GM12878 (cell line): ENCODE results near the gene SHQ1. TPM values are rescaled to one million over a fixed set of nuclear protein-coding genes. Genes with fewer than 3 reads are reported as not detected.

Experiments used
- ATAC-seq: fragments of 200-7000 bp; cut with Tn5 transposase; 3 replicates; pipeline ENCODE4 v1.9.1; 2020; ENCODE audit warnings: mild to moderate bottlenecking, moderate library complexity
- BruUV-seq: library from RNA; stranded (reverse); fragments of 400-500 nt; replicated peaks from 2 replicates; lab custom pipeline; 2021; lab: Mats Ljungman, UMichigan
- CTCF ChIA-PET: fragments of 300-600 bp; sonication (Branson Sonifier 250); formaldehyde crosslinking; extraction: SDS; loops from one replicate; lab custom pipeline; 2021; ENCODE audit warnings: inconsistent platforms; lab: Yijun Ruan, JAX
- POLR2A ChIA-PET: fragments of 350-600 bp; formaldehyde crosslinking; extraction: SDS; loops from one replicate; lab custom pipeline; 2021; ENCODE audit warnings: inconsistent platforms; lab: Charles Lee
- RAD21 ChIA-PET: fragments of 300-600 bp; sonication (Branson Sonifier 250); formaldehyde crosslinking; loops from one replicate; lab custom pipeline; 2023; ENCODE audit warnings: antibody characterized with exemption; ENCODE audit not compliant: unreplicated experiment; lab: Charles Lee
- SMC1A ChIA-PET: fragments of 300-600 bp; sonication (Branson Sonifier 250); formaldehyde crosslinking; loops from one replicate; lab custom pipeline; 2023; ENCODE audit not compliant: unreplicated experiment, uncharacterized antibody; lab: Charles Lee
- DNase-seq: peaks from one replicate; pipeline ENCODE4 v3.0.0-alpha.2; 2011; ENCODE audit warnings: low read depth, low spot score
- FAIRE-seq: peaks from 3 replicates; lab custom pipeline; 2011; peaks lifted over from hg19 to GRCh38; lab: Jason Lieb, UNC
- H2AFZ ChIP-seq: 2 replicates; pipeline ENCODE4 v1.6.0; 2011; ENCODE audit warnings: low read depth, low read length, control low read depth; ENCODE audit not compliant: control insufficient read depth
- H3K27ac ChIP-seq: 2 replicates; pipeline ENCODE4 v1.5.1; 2011; ENCODE audit warnings: control low read depth; ENCODE audit not compliant: control insufficient read depth, insufficient read depth
- H3K27me3 ChIP-seq, 2 experiments: replicated peaks in 1 of 2; 2 replicates each; pipeline versions ENCODE4 v1.6.0 to v1.6.1; 2011; ENCODE audit warnings: low read length in 1 of 2; ENCODE audit not compliant: control insufficient read depth in 2 of 2, insufficient read depth in 2 of 2
- H3K36me3 ChIP-seq, 2 experiments: 2 replicates each; pipeline ENCODE4 v1.5.1; 2011; ENCODE audit warnings: low read length in 1 of 2; ENCODE audit not compliant: control insufficient read depth in 2 of 2, insufficient read depth in 2 of 2
- H3K4me1 ChIP-seq: 2 replicates; pipeline ENCODE4 v1.6.1; 2011; ENCODE audit warnings: mild to moderate bottlenecking, low read length, moderate library complexity, mixed read lengths; ENCODE audit not compliant: control insufficient read depth, insufficient read depth
- H3K4me2 ChIP-seq: 2 replicates; pipeline ENCODE4 v1.6.0; 2011; ENCODE audit warnings: control low read depth; ENCODE audit not compliant: control insufficient read depth, insufficient read depth
- H3K4me3 ChIP-seq: fragments of 200-600 bp; sonication (generic); 2 replicates; pipeline ENCODE4 v1.5.1; 2016
- H3K79me2 ChIP-seq: 2 replicates; pipeline ENCODE4 v1.6.0; 2011; ENCODE audit warnings: low read length; ENCODE audit not compliant: control insufficient read depth, insufficient read depth
- H3K9ac ChIP-seq: 2 replicates; pipeline ENCODE4 v1.8.0; 2011; ENCODE audit warnings: low read length, control low read depth, mixed read lengths; ENCODE audit not compliant: control insufficient read depth, insufficient read depth
- H3K9me3 ChIP-seq: replicated peaks from 3 replicates; pipeline ENCODE4 v1.5.1; 2011; ENCODE audit warnings: mild to moderate bottlenecking, low read length; ENCODE audit not compliant: control insufficient read depth, insufficient read depth
- H4K20me1 ChIP-seq: 2 replicates; pipeline ENCODE4 v1.6.0; 2011; ENCODE audit not compliant: control insufficient read depth, insufficient read depth
- ASH2L ChIP-seq: fragments of 300-600, 200-600 bp; sonication (generic); IDR thresholded peaks from 2 replicates; pipeline ENCODE4 v1.6.1; 2017; ENCODE audit warnings: low read depth, mild to moderate bottlenecking, borderline replicate concordance
- CREM ChIP-seq: IDR thresholded peaks from 2 replicates; pipeline ENCODE4 v1.6.1; 2014; ENCODE audit warnings: antibody characterized with exemption, low read depth
- HDAC2 ChIP-seq: fragments of 200-600 bp; sonication (generic); IDR thresholded peaks from 2 replicates; pipeline ENCODE4 v1.6.1; 2017
- HDAC6 ChIP-seq: fragments of 200-600 bp; sonication (generic); IDR thresholded peaks from one replicate; pipeline ENCODE4 v1.8.0; 2017; ENCODE audit warnings: antibody characterized with exemption; ENCODE audit not compliant: unreplicated experiment
- IRF4 ChIP-seq: IDR thresholded peaks from 2 replicates; pipeline ENCODE4 v1.6.1; 2011; ENCODE audit warnings: low read depth, low read length
- JUND ChIP-seq: IDR thresholded peaks from 2 replicates; pipeline ENCODE4 v1.6.1; 2012; ENCODE audit warnings: low read depth, mild to moderate bottlenecking, low read length, improper control_type of control experiment, moderate library complexity
- MYC ChIP-seq: IDR thresholded peaks from 2 replicates; pipeline ENCODE4 v1.6.1; 2011; ENCODE audit warnings: mild to moderate bottlenecking, low read length, moderate library complexity, inconsistent platforms; ENCODE audit not compliant: insufficient read depth, insufficient replicate concordance, insufficient read length, severe bottlenecking
- NR2C2 ChIP-seq: IDR thresholded peaks from 2 replicates; pipeline ENCODE4 v1.6.1; 2011; ENCODE audit warnings: borderline replicate concordance, low read depth; ENCODE audit not compliant: control insufficient read depth, insufficient read length
- RAD51 ChIP-seq: fragments of 450-650 bp; IDR thresholded peaks from 2 replicates; pipeline ENCODE4 v1.6.1; 2016; ENCODE audit warnings: moderate library complexity, mild to moderate bottlenecking, inconsistent platforms
- SMARCA5 ChIP-seq: fragments of 450-650 bp; IDR thresholded peaks from 2 replicates; pipeline ENCODE4 v1.6.1; 2017; ENCODE audit warnings: mild to moderate bottlenecking
- SRF ChIP-seq, 2 experiments: IDR thresholded peaks; 2 replicates each; pipeline ENCODE4 v1.6.1; 2011; ENCODE audit warnings: low read depth in 2 of 2, low read length in 2 of 2, mild to moderate bottlenecking in 1 of 2, moderate library complexity in 1 of 2
- STAT1 ChIP-seq: fragments of 450-650 bp; conservative IDR thresholded peaks from 2 replicates; pipeline ENCODE4 v1.6.1; 2014; ENCODE audit warnings: antibody characterized with exemption, mild to moderate bottlenecking
- SUZ12 ChIP-seq: fragments of 200-600 bp; sonication (generic); IDR thresholded peaks from one replicate; pipeline ENCODE4 v1.6.1; 2018; ENCODE audit warnings: antibody characterized with exemption, mild to moderate bottlenecking; ENCODE audit not compliant: unreplicated experiment
- TBL1XR1 ChIP-seq: IDR thresholded peaks from 2 replicates; pipeline ENCODE4 v1.6.1; 2012; ENCODE audit warnings: low read depth, low read length, improper control_type of control experiment
- ZNF274 ChIP-seq: IDR thresholded peaks from one replicate; pipeline ENCODE4 v1.8.0; 2011; ENCODE audit not compliant: insufficient read length, insufficient read depth
- WGBS: methylation state at CpG from one replicate; pipeline ENCODE4 v1.1.6; 2016; ENCODE audit warnings: low lambda C conversion rate; ENCODE audit not compliant: insufficient replicate concordance, insufficient coverage; ENCODE audit errors: missing lambda C conversion rate; 5-methylcytosine and 5-hydroxymethylcytosine counted together
- in situ Hi-C: fragments of 300-500 bp; cut with MboI; formaldehyde crosslinking; loops from 9 replicates; pipeline ENCODE4 v1.14.3; 2018; ENCODE audit warnings: mixed read lengths
- intact Hi-C: fragments of 100-400 bp; cut with micrococcal nuclease; formaldehyde crosslinking; loops from one replicate; pipeline ENCODE4 v1.14.2; 2022; ENCODE audit not compliant: unreplicated experiment
- polyA plus RNA-seq, 11 experiments: library from polyadenylated mRNA; depleted of rRNA in 4 of 11; unstranded in 6 of 11; stranded (reverse) in 5 of 11; fragments of >200 nt; fragmentation: Nextera tagmentation in 4 of 11; fragmentation: Illumina TruSeq in 1 of 11; extraction: Ambion mirVana in 4 of 11; extraction: Trizol in 1 of 11; gene quantifications; 1 replicate in 1 of 11; 2 replicates in 10 of 11; pipeline versions ENCODE4 v1.2.1 to v1.2.3, GENCODE V29; 2011 to 2016; ENCODE audit warnings: inconsistent platforms in 2 of 11, missing spikeins in 2 of 11, low read depth in 1 of 11
- total RNA-seq, 4 experiments: library from RNA; depleted of rRNA in 3 of 4; stranded (reverse); fragments of >200 nt in 3 of 4; fragmentation: Illumina TruSeq in 1 of 4; extraction: Trizol in 1 of 4; gene quantifications; 2 replicates each; pipeline versions ENCODE4 v1.2.1 to v1.2.3, GENCODE V29; 2013 to 2021
- TF ChIP-seq, protein P1 (sequence below): fragments of 450-650 bp; IDR thresholded peaks from 2 replicates; pipeline ENCODE4 v1.6.1; 2017; ENCODE audit warnings: low read depth, mild to moderate bottlenecking, moderate library complexity
- TF ChIP-seq, protein P2 (sequence below): fragments of 450-650 bp; IDR thresholded peaks from 2 replicates; pipeline ENCODE4 v1.6.1; 2017; ENCODE audit warnings: mild to moderate bottlenecking, moderate library complexity
- TF ChIP-seq, protein P3 (sequence below): IDR thresholded peaks from 2 replicates; pipeline ENCODE4 v1.6.1; 2011; ENCODE audit warnings: borderline replicate concordance, low read depth, mild to moderate bottlenecking, moderate library complexity, low read length; ENCODE audit not compliant: insufficient read depth, poor library complexity, severe bottlenecking

The SHQ1 gene
- total and polyA plus RNA-seq, 10 of the 15 experiments (the other 5 are each of a cell fraction or from before 2014, with no cell fraction given) = 12.6 to 51.7 (median 24.5) TPM

DNA sequence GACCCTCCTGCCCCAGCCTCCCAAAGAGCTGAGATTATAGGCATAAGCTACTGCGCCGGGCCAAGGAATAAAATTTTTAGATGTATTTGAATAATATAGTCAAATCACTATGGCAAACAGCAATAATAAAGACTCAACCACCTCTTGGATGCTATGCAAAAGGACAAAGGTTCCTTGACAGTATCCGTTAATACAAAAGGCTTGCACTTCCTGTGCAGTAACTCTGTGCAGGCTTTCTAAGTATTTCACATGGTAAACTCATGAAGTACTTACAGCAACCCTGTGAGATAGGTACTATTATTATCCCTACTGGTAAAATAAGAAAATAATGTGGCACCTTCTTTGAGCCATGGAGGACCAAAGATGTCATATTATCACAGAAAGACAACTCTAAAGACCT lies 86.8 kb downstream of the SHQ1 start:
- RAD21 ChIA-PET = interaction anchor here (1.8 kb wide), 1 partner anchor 59 kb away, joined by 8 read pairs; no protein-coding TSS in a partner anchor
- CTCF ChIA-PET = interaction anchor here (1.4 kb wide), 1 partner anchor 806 kb away, joined by 3 read pairs; no protein-coding TSS in a partner anchor
- POLR2A ChIA-PET = no interaction called here
- TF ChIP-seq HDAC6 (no peak), SRF (IDR thresholded peaks at IDR 0.05; ENCODE audit: low read depth in 2 of 2, low read length in 2 of 2) (no peak), IRF4 (no peak), SMARCA5 (no peak), HDAC2 (no peak), RAD51 (no peak), ASH2L (no peak), STAT1 (no peak), ZNF274 (no peak), MYC (no peak), TBL1XR1 (no peak), CREM (no peak), NR2C2 (no peak), SUZ12 (no peak), JUND (no peak)
- TF ChIP-seq, protein P1, sequence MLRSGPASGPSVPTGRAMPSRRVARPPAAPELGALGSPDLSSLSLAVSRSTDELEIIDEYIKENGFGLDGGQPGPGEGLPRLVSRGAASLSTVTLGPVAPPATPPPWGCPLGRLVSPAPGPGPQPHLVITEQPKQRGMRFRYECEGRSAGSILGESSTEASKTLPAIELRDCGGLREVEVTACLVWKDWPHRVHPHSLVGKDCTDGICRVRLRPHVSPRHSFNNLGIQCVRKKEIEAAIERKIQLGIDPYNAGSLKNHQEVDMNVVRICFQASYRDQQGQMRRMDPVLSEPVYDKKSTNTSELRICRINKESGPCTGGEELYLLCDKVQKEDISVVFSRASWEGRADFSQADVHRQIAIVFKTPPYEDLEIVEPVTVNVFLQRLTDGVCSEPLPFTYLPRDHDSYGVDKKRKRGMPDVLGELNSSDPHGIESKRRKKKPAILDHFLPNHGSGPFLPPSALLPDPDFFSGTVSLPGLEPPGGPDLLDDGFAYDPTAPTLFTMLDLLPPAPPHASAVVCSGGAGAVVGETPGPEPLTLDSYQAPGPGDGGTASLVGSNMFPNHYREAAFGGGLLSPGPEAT = no peak
- TF ChIP-seq, protein P2, sequence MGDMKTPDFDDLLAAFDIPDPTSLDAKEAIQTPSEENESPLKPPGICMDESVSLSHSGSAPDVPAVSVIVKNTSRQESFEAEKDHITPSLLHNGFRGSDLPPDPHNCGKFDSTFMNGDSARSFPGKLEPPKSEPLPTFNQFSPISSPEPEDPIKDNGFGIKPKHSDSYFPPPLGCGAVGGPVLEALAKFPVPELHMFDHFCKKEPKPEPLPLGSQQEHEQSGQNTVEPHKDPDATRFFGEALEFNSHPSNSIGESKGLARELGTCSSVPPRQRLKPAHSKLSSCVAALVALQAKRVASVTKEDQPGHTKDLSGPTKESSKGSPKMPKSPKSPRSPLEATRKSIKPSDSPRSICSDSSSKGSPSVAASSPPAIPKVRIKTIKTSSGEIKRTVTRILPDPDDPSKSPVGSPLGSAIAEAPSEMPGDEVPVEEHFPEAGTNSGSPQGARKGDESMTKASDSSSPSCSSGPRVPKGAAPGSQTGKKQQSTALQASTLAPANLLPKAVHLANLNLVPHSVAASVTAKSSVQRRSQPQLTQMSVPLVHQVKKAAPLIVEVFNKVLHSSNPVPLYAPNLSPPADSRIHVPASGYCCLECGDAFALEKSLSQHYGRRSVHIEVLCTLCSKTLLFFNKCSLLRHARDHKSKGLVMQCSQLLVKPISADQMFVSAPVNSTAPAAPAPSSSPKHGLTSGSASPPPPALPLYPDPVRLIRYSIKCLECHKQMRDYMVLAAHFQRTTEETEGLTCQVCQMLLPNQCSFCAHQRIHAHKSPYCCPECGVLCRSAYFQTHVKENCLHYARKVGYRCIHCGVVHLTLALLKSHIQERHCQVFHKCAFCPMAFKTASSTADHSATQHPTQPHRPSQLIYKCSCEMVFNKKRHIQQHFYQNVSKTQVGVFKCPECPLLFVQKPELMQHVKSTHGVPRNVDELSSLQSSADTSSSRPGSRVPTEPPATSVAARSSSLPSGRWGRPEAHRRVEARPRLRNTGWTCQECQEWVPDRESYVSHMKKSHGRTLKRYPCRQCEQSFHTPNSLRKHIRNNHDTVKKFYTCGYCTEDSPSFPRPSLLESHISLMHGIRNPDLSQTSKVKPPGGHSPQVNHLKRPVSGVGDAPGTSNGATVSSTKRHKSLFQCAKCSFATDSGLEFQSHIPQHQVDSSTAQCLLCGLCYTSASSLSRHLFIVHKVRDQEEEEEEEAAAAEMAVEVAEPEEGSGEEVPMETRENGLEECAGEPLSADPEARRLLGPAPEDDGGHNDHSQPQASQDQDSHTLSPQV = no peak
- TF ChIP-seq, protein P3, sequence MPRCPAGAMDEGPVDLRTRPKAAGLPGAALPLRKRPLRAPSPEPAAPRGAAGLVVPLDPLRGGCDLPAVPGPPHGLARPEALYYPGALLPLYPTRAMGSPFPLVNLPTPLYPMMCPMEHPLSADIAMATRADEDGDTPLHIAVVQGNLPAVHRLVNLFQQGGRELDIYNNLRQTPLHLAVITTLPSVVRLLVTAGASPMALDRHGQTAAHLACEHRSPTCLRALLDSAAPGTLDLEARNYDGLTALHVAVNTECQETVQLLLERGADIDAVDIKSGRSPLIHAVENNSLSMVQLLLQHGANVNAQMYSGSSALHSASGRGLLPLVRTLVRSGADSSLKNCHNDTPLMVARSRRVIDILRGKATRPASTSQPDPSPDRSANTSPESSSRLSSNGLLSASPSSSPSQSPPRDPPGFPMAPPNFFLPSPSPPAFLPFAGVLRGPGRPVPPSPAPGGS = no peak

More for the DNA sequence above, 86.8 kb downstream of the SHQ1 start:
- H3K27me3 ChIP-seq = no peaks in the 10 kb centered on the region
- no peak overlapping the region for H3K4me3 ChIP-seq
- no peaks in the 10 kb centered on the region for H3K79me2 ChIP-seq
- no peak overlapping the region for H3K27ac ChIP-seq
- H3K9ac ChIP-seq = no peak overlapping the region
- no peaks in the 10 kb centered on the region for H3K9me3 ChIP-seq
- H3K4me1 ChIP-seq = peaks cover 10% of the 10 kb centered on the region
- H3K36me3 ChIP-seq = peaks cover 0 to under 1% of the 10 kb centered on the region in 2 experiments; a peak in 2 of 4 replicates
- H4K20me1 ChIP-seq = no peaks in the 10 kb centered on the region
- no TSS peak for BruUV-seq
- in situ Hi-C loops (no loop called here), intact Hi-C loops (no loop called here)
- 98% methylated on average over 3 of the region's 3 CpGs for WGBS
- SMC1A ChIA-PET = interaction anchor here (0.9 kb wide), 1 partner anchor 57 kb away, joined by 3 read pairs; no protein-coding TSS in a partner anchor
- ATAC-seq = no peak
- DNase-seq = no peak
- no peak for FAIRE-seq
- H3K4me2 ChIP-seq = no peak overlapping the region
- H2AFZ ChIP-seq = no peak overlapping the region
